HG02885 (cell line): Measurements from ENCODE around the gene S100P.

Source experiments
- ATAC-seq: cut with Tn5 transposase; IDR thresholded peaks from one replicate; pipeline ENCODE4 v1.9.1; 2021; ENCODE audit warnings: mild to moderate bottlenecking; ENCODE audit not compliant: unreplicated experiment, poor library complexity

Gene S100P

DNA sequence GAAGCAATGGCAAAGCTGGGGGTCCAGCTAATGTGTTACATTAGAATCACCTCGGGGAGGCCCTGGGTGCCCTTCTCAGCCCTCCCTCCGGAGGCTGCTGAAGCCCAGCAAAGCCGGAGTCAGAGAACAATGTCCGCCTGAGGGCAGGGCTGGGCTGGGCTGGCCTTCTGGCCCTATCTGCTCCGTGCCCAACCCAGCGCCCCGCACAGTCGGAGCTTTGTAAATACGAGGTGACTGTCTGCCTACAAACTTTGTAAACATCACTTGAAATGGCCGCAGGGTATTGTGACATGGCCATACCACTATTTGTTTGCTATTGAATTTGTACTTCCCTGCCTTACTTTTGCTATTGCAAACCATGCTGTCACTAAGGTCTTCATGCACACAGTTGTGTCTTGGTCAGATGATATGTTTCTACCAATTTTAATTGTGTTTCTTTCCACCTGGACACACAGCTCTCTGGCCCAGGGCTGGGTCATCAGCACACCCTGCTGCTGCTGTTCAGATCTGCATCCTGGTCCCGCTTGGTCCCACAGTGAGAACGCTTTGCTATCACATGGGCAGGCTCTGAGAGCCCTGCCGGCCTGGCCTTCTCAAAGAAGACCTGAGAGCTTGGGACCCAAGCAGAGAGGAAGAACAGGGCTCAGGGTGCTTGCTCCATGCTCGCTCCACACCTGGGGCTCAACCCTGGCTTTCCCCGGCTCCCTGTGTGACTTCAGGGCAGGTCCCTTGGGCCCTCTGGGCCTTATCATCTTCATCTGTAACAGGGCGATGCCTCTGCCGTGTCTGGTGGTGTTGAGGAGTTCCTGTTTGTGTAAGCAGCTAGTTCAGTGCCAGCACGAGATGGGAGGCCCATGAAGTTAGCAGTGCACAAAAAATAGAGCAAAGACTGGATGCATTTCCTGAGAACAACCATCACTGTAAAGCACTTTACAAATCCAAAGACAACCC lies 2.3 kb downstream of the S100P start:
- no peak for ATAC-seq

DNA sequence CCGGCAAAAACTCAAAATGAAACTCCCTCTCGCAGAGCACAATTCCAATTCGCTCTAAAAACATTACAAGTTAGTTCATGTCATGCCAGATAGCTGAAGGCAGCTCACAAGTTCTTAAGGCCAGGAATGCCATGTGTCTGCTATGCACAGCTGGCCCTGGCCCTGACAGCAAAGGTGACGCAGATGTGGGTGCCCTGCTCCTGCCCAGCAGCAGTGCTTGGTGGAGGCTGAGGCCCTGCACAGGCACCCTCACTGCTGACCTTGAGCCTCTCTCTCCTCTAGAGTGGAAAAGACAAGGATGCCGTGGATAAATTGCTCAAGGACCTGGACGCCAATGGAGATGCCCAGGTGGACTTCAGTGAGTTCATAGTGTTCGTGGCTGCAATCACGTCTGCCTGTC lies 2.9 kb downstream of the S100P start:
- ATAC-seq = no peak

GRCh38 chr4:6697131-6697530 lies 3.5 kb downstream of the S100P start:
- no peak for ATAC-seq

- no peak for ATAC-seq
These were observed 5.7 kb downstream of the S100P start for GRCh38 chr4:6699388-6699787.

GRCh38 chr4:6699903-6700302 lies 6.2 kb downstream of the S100P start:
- ATAC-seq = no peak

GRCh38 chr4:6701371-6701770 lies 7.7 kb downstream of the S100P start:
- ATAC-seq = no peak

GRCh38 chr4:6702761-6703160 lies 9.1 kb downstream of the S100P start:
- ATAC-seq = no peak

DNA sequence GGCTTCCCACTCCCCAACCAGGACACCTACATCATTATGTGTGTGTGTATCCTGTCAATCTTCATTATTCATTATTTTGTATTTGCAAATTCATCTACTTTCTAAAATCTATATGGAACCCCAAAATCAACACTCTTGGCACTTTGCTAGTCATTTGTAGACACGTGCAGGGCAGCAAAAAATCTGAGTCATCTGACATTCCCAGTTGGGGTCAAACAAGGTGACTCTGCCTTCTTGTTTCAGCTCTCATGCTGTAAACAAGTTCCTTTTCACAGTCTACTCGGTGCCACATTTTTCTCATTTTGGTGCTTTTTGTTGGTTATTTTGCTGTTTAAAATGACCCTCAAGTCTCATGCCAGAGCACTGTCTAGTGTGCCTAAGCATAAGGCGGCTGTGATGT lies 10.1 kb downstream of the S100P start:
- no peak for ATAC-seq

- ATAC-seq = no peak
These were observed 12.0 kb downstream of the S100P start for GRCh38 chr4:6705646-6706045.

DNA sequence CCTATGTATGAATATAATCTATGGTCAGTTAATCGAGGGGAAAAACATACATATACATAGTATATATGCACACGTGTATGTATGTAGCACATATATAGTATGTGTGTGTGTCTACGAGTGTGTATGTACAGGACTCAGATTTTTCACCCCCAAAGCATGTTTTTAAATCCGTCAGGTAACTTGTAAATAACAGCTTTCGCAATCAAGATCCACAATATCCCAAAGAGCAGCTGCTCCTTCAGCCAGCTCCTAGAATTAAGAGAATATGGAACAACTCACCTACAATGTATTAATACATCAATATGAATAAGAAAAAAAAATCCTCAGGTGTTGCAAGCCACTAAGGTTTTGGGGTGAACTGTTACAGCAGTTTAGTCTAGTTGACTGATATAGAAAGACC lies 12.5 kb downstream of the S100P start:
- ATAC-seq = no peak

GRCh38 chr4:6709230-6710114 lies 15.8 kb downstream of the S100P start, which contains the start of gene MRFAP1L1:
MRFAP1L1 (minus strand) TSS chr4:6709865; CDS start chr4:6709629, 236 bp downstream.
- ATAC-seq = peak; percentile 74

DNA sequence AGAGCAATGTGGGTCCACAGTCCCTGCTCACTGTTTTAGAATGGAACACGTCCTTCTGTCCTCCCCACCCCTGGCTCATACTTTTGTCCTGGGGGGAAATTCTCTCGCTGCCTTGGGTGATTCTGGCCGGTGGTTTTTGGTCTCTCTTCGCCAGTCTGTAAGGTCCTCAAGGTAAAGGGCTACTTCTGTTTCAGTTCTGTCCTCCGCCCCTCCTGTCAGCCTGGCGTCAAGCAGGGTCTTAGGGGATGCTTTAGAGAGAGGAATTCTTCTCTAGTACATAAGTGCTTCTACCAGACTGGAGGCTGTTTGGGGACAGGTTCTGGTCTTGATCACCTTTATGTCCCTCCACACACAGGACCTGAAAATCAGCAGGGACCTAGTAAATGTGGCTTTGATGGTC lies 16.6 kb downstream of the S100P start:
- ATAC-seq = no peak

DNA sequence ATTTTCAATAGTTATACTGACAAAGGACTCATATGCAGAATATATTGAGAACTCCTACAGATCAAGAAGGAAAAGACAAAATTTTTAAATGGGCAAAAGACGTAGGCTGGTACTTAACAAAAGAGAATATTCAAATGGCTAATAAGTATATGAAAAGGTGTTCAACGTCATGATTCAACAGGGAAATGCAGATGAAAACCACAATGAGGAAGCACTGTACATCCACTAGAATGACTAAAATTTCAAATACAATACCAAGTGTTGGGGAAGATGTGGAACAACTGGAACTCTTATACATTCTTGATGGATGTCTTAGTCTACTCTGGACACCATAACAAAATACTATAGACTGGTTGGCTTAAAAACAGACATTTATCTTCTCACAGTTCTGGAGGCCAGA lies 17.3 kb downstream of the S100P start:
- ATAC-seq = no peak

DNA sequence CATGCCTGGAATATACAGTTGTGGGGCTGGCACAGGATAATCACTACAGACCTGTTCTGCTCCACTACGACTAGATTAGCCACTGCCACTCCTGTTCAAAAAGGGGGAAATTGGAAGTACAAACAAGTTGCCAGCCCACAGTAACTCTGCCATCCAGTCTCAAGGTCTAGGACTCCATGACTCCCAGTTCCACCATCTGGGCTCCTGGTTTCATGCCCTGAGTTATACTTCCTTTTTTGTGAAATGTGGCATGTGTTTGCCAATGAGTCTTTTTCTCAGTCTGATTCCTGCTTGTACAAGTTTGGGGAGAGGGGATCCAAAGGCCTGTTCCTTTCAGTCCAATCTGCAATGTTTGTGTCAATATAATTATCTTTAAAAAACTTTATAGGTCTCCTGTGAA lies 21.3 kb downstream of the S100P start:
- no peak for ATAC-seq

- no peak for ATAC-seq
These were observed 22.0 kb downstream of the S100P start for GRCh38 chr4:6715704-6716017.

DNA sequence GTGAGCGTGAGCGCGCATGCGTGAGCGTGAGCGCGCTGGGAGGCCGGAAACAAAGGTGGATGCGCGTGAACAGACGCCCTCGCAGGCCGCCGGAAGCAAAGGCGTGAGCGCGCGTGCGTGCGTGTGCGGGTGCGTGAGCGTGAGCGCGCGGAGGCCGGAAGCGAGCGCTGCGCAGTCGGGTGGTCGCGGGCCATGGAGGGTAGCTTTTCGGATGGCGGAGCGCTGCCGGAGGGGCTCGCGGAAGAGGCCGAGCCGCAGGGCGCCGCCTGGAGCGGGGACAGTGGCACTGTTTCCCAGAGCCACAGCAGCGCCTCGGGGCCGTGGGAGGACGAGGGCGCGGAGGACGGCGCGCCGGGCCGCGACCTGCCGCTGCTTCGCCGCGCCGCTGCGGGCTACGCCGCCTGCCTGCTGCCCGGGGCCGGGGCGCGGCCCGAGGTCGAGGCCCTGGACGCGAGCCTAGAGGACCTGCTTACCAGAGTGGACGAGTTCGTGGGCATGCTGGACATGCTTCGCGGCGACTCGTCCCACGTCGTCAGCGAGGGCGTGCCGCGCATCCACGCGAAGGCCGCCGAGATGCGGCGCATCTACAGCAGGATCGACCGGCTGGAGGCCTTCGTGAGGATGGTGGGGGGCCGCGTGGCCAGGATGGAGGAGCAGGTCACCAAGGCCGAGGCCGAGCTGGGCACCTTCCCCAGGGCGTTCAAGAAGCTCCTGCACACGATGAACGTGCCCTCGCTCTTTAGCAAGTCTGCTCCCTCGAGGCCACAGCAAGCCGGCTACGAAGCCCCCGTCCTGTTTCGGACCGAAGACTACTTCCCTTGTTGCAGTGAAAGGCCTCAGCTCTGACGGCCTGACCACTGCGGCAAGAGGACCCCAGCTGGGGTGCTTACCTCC lies 22.6 kb downstream of the S100P start, which contains the start of gene BLOC1S4:
Gene BLOC1S4 (plus strand): TSS at position 157 of the 894 bp plus-strand sequence. CDS start 36 bp downstream, at position 193.
- peak; percentile 87 for ATAC-seq

DNA sequence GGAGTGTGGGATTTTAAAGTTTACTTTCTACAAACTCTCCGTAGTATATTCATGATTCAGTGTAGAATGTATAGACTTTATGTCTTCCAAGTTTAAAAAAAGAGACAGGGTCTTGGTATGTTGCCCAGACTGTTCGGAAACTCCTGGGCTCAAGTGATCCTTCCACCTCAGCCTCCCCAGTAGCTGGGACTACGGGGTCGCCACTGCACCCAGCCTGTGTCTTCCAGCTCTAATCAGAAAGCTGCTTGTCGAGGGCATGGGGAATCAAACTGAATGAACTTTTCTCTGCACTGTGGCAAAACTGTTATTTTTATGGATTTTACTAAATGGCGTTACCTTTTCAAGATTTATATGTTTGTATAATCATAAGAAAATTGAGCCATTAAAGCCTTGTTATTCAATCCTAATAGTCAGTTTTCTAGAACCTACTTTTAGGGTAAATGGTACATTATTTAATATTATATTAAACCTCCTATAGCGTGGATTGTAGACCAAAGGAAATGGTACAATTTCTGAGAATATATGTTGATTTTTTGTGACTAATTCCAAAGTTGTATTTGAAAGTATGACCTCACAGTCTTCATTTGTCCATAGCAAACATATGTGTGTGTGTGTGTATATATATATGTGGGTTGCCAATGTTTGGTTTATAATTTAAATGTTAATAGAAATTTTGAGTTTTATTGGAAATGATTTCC lies 23.4 kb downstream of the S100P start:
- no peak for ATAC-seq

DNA sequence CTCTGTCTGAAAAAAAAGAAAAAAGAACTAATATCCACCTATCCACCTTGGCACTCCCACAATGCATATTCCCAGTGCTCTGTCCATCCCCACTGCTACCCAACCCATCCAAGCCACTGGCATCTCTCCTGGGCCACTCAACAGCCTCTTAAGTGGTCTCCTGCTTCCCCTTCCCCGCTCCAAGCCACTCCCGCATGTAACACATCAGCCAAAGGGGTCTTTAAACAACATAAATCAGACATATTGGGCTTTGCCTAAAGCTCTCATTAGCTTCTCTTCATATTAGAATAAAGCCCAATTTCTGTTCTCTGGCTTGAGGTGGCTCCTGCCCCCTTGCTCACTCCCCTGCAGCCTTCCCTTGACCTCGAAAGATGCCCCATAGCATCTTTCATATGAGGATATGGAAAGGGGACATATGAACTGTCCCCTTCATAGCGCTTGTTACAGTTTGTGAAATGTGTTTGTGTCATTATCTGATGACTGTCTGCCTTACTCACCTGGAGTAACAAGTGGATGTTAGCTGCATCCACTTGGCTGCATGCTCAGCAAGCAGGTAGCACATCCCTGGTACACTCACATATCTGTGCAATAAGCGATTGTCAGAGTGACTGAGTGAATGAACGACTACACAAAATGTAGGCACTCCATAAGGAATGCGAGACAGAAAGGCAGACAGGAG lies 25.4 kb downstream of the S100P start:
- ATAC-seq = no peak

DNA sequence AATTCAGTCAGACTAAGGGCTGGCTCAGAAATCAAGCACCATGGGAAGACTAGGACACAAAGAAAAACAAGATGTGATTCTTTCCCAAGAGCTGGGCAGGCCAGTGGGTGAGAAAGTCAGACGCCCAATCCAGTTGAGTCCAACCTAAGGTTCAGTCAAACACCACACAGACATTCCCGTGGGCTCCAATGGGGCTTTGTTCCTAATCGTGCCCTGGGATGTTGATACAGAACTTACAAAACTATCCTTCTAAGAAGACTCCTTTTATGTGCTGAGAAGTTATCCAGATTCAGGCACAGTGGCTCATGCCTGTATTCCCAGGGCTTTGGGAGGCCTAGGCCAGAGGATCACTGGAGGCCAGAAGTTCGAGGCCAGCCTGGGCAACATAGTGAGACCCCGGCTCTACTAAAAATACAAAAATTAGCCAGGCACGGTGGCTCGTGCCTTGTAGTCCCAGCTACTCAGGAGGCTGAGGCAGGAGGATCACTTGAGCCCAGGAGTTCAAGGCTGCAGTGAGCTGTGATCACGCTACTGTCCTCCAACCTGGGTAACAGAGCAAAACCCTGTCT lies 26.0 kb downstream of the S100P start:
- no peak for ATAC-seq
